H1 (cell line): ENCODE data around the gene BSND. TPM values are rescaled to one million over a fixed set of nuclear protein-coding genes. Genes with fewer than 3 reads are reported as not detected.

Experiments used
- CTCF ChIA-PET: fragments of 300-600 bp; sonication (Branson Sonifier 250); formaldehyde crosslinking; loops from one replicate; lab custom pipeline; 2021; ENCODE audit not compliant: partially characterized antibody; lab: Charles Lee
- POLR2A ChIA-PET: fragments of 300-600 bp; sonication (Branson Sonifier 250); formaldehyde crosslinking; loops from one replicate; lab custom pipeline; 2021; ENCODE audit warnings: inconsistent platforms; ENCODE audit not compliant: partially characterized antibody; lab: Charles Lee
- DNase-seq, 2 experiments: peaks; one replicate each; pipeline versions ENCODE4 v3.0.0 to v3.0.0-alpha.2; 2010 to 2022; ENCODE audit warnings: low spot score in 2 of 2, low read depth in 1 of 2, mixed read lengths in 1 of 2
- FAIRE-seq: peaks from 2 replicates; lab custom pipeline; 2011; peaks lifted over from hg19 to GRCh38; lab: Jason Lieb, UNC
- H2AFZ ChIP-seq: 2 replicates; pipeline ENCODE4 v1.8.1; 2012; ENCODE audit warnings: low read length, inconsistent platforms
- H2AK5ac ChIP-seq: 2 replicates; pipeline ENCODE4 v1.6.1; 2013; ENCODE audit warnings: low read depth, low read length
- H2BK120ac ChIP-seq: replicated peaks from 2 replicates; pipeline ENCODE3; 2013; ENCODE audit warnings: low read depth, low read length, inconsistent platforms
- H2BK12ac ChIP-seq: 2 replicates; pipeline ENCODE4 v1.6.1; 2013; ENCODE audit warnings: low read depth, low read length
- H2BK15ac ChIP-seq: 2 replicates; pipeline ENCODE4 v1.6.1; 2013; ENCODE audit warnings: low read length
- H2BK20ac ChIP-seq: 2 replicates; pipeline ENCODE4 v1.6.1; 2013; ENCODE audit warnings: low read length
- H2BK5ac ChIP-seq: 2 replicates; pipeline ENCODE4 v1.6.1; 2013; ENCODE audit warnings: low read depth, low read length
- H3K14ac ChIP-seq: 2 replicates; pipeline ENCODE4 v1.6.1; 2013; ENCODE audit warnings: inconsistent platforms; ENCODE audit not compliant: insufficient read length
- H3K18ac ChIP-seq: 2 replicates; pipeline ENCODE4 v1.6.1; 2013; ENCODE audit warnings: low read length; ENCODE audit errors: extremely low read depth
- H3K23ac ChIP-seq: 2 replicates; pipeline ENCODE4 v1.6.1; 2013; ENCODE audit warnings: inconsistent platforms; ENCODE audit not compliant: insufficient read length
- H3K23me2 ChIP-seq: 2 replicates; pipeline ENCODE4 v1.6.1; 2013; ENCODE audit warnings: low read depth, low read length
- H3K27ac ChIP-seq: 2 replicates; pipeline ENCODE4 v1.6.1; 2011; ENCODE audit warnings: low read depth, low read length, inconsistent platforms
- H3K27me3 ChIP-seq, 4 experiments: replicated peaks in 1 of 4; 1 replicate in 1 of 4; 2 replicates in 3 of 4; pipeline versions ENCODE4 v1.6.1 to v1.8.1; 2011 to 2013; ENCODE audit warnings: low read length in 3 of 4, mild to moderate bottlenecking in 3 of 4, inconsistent platforms in 2 of 4, mixed read lengths in 2 of 4, moderate library complexity in 1 of 4; ENCODE audit not compliant: control insufficient read depth in 3 of 4, insufficient read depth in 3 of 4; ENCODE audit errors: extremely low read depth in 1 of 4
- H3K36me3 ChIP-seq, 4 experiments: 2 replicates each; pipeline versions ENCODE4 v1.6.1 to v1.8.1; 2011 to 2013; ENCODE audit warnings: mild to moderate bottlenecking in 4 of 4, low read length in 3 of 4, moderate library complexity in 2 of 4, control low read depth in 1 of 4, inconsistent platforms in 1 of 4; ENCODE audit not compliant: insufficient read depth in 4 of 4, control insufficient read depth in 2 of 4
- H3K4ac ChIP-seq: replicated peaks from 2 replicates; pipeline ENCODE3; 2013; ENCODE audit warnings: low read length, low read depth, mixed read lengths, inconsistent platforms; ENCODE audit not compliant: insufficient read length
- H3K4me1 ChIP-seq, 4 experiments: replicated peaks in 1 of 4; 1 replicate in 1 of 4; 2 replicates in 3 of 4; pipeline versions ENCODE4 v1.6.1 to v1.8.1; 2011 to 2013; ENCODE audit warnings: low read length in 3 of 4, inconsistent platforms in 2 of 4, mixed read lengths in 1 of 4; ENCODE audit not compliant: insufficient read depth in 4 of 4, control insufficient read depth in 3 of 4
- H3K4me2 ChIP-seq, 2 experiments: 2 replicates each; pipeline versions ENCODE4 v1.6.1 to v1.8.1; 2011 to 2013; ENCODE audit warnings: low read depth in 2 of 2, low read length in 2 of 2, control low read depth in 1 of 2, inconsistent platforms in 1 of 2, mild to moderate bottlenecking in 1 of 2; ENCODE audit not compliant: insufficient read depth in 1 of 2
- H3K4me3 ChIP-seq, 4 experiments: fragments of 200-600, 300-600 bp in 1 of 4; sonication (generic), shearing (Covaris generic), sonication (Bioruptor Twin) in 1 of 4; 2 replicates each; pipeline versions ENCODE4 v1.5.1 to v1.8.1; 2011 to 2016; ENCODE audit warnings: low read length in 4 of 4, low read depth in 3 of 4, control low read depth in 2 of 4, inconsistent platforms in 2 of 4, mild to moderate bottlenecking in 2 of 4, mixed read lengths in 1 of 4, moderate library complexity in 1 of 4; ENCODE audit not compliant: insufficient read depth in 2 of 4; ENCODE audit errors: extremely low read depth in 1 of 4
- H3K56ac ChIP-seq: replicated peaks from 2 replicates; pipeline ENCODE3; 2013; ENCODE audit warnings: low read depth, mild to moderate bottlenecking, mixed read lengths, low read length, inconsistent platforms; ENCODE audit not compliant: insufficient read length
- H3K79me1 ChIP-seq: 2 replicates; pipeline ENCODE4 v1.6.1; 2013; ENCODE audit warnings: low read depth, low read length, control low read depth
- H3K79me2 ChIP-seq, 2 experiments: 2 replicates each; pipeline versions ENCODE4 v1.6.1 to v1.8.1; 2012 to 2013; ENCODE audit warnings: low read length in 2 of 2, mild to moderate bottlenecking in 2 of 2, inconsistent platforms in 1 of 2; ENCODE audit not compliant: insufficient read depth in 2 of 2, control insufficient read depth in 1 of 2
- H3K9ac ChIP-seq, 4 experiments: replicated peaks in 1 of 4; 1 replicate in 1 of 4; 2 replicates in 3 of 4; pipeline versions ENCODE4 v1.6.1 to v1.8.1; 2011 to 2013; ENCODE audit warnings: low read depth in 3 of 4, low read length in 3 of 4, control low read depth in 2 of 4, mild to moderate bottlenecking in 2 of 4, moderate library complexity in 2 of 4, inconsistent platforms in 1 of 4; ENCODE audit errors: extremely low read depth in 1 of 4
- H3K9me3 ChIP-seq, 2 experiments: 2 replicates each; pipeline versions ENCODE4 v1.6.1 to v1.8.1; 2012 to 2013; ENCODE audit warnings: mild to moderate bottlenecking in 2 of 2, moderate library complexity in 2 of 2, control low read depth in 1 of 2, inconsistent platforms in 1 of 2, low read depth in 1 of 2, low read length in 1 of 2, mixed read lengths in 1 of 2; ENCODE audit not compliant: insufficient read depth in 2 of 2
- H4K20me1 ChIP-seq, 2 experiments: replicated peaks in 1 of 2; 2 replicates each; pipeline versions ENCODE3 to v1.8.1; 2011 to 2013; ENCODE audit warnings: inconsistent platforms in 2 of 2, low read length in 2 of 2, mild to moderate bottlenecking in 1 of 2; ENCODE audit not compliant: insufficient read depth in 2 of 2, control insufficient read depth in 1 of 2
- H4K5ac ChIP-seq: 2 replicates; pipeline ENCODE4 v1.6.1; 2013; ENCODE audit warnings: low read length, low read depth, mixed read lengths, inconsistent platforms; ENCODE audit not compliant: insufficient read length
- H4K8ac ChIP-seq: 2 replicates; pipeline ENCODE4 v1.8.0; 2013; ENCODE audit warnings: mild to moderate bottlenecking, moderate library complexity, low read length, inconsistent platforms; ENCODE audit not compliant: insufficient read depth; ENCODE audit errors: extremely low read depth
- H4K91ac ChIP-seq: replicated peaks from 2 replicates; pipeline ENCODE3; 2013; ENCODE audit warnings: low read length, mixed read lengths, inconsistent platforms; ENCODE audit not compliant: insufficient read length
- CTBP2 ChIP-seq: IDR thresholded peaks from 2 replicates; pipeline ENCODE4 v1.7.0; 2011; ENCODE audit warnings: borderline replicate concordance, mild to moderate bottlenecking, moderate library complexity, mixed read lengths, low read length; ENCODE audit not compliant: insufficient read depth, insufficient read length
- EZH2 ChIP-seq: fragments of 200-600 bp; sonication (generic); IDR thresholded peaks from 2 replicates; pipeline ENCODE4 v1.7.1; 2012; ENCODE audit warnings: low read depth, mild to moderate bottlenecking, moderate library complexity, low read length, inconsistent platforms; ENCODE audit not compliant: severe bottlenecking
- HDAC2 ChIP-seq, 2 experiments: fragments of 300-600 bp in 1 of 2; sonication (generic) in 1 of 2; IDR thresholded peaks; 2 replicates each; pipeline ENCODE4 v1.6.1; 2011 to 2012; ENCODE audit warnings: low read depth in 2 of 2, low read length in 2 of 2, mild to moderate bottlenecking in 2 of 2, moderate library complexity in 2 of 2, borderline replicate concordance in 1 of 2, inconsistent platforms in 1 of 2
- SP1 ChIP-seq: IDR thresholded peaks from 2 replicates; pipeline ENCODE4 v1.6.1; 2011; ENCODE audit warnings: low read depth, low read length
- TEAD4 ChIP-seq: IDR thresholded peaks from 2 replicates; pipeline ENCODE4 v1.6.1; 2012; ENCODE audit warnings: low read depth, low read length, inconsistent platforms, mixed read lengths
- ZNF274 ChIP-seq: IDR thresholded peaks from 2 replicates; pipeline ENCODE4 v1.7.0; 2012; ENCODE audit warnings: low read length, borderline replicate concordance; ENCODE audit errors: extremely low read depth
- WGBS, 2 experiments: shearing (Covaris generic) in 1 of 2; methylation state at CpG; one replicate each; pipeline versions ENCODE4 v1.1.6 to v1.1.7; 2013 to 2015; ENCODE audit warnings: low lambda C conversion rate in 2 of 2, mixed read lengths in 2 of 2, inconsistent platforms in 1 of 2, low coverage in 1 of 2, missing lambda C conversion rate in 1 of 2; ENCODE audit not compliant: insufficient replicate concordance in 2 of 2, insufficient coverage in 1 of 2, insufficient read length in 1 of 2; ENCODE audit errors: extremely low coverage in 1 of 2, missing lambda C conversion rate in 1 of 2; 5-methylcytosine and 5-hydroxymethylcytosine counted together
- polyA plus RNA-seq, 7 experiments: library from polyadenylated mRNA; depleted of rRNA in 3 of 7; stranded (reverse) in 5 of 7; unstranded in 2 of 7; fragments of >200 nt in 5 of 7; fragments of 200-250 nt in 2 of 7; gene quantifications; 1 replicate in 5 of 7; 2 replicates in 1 of 7; 4 replicates in 1 of 7; pipeline versions ENCODE4 v1.2.1 to v1.2.3, GENCODE V29; 2011 to 2013; ENCODE audit warnings: missing spikeins in 2 of 7, mixed read lengths in 2 of 7
- total RNA-seq: library from RNA; stranded (reverse); fragmentation: NEBNext Ultra II Directional; extraction: Animal tissue kit (Norgen Biotek cat#: 25700); gene quantifications from 2 replicates; pipeline ENCODE4 v1.2.1, GENCODE V29; 2021
- TF ChIP-seq, protein P1 (sequence below): IDR thresholded peaks from 2 replicates; pipeline ENCODE4 v1.6.1; 2012; ENCODE audit warnings: inconsistent platforms

Gene BSND
- total and polyA plus RNA-seq, 2 of the 8 experiments (the other 6 are each of a cell fraction or from before 2014, with no cell fraction given): 0.43 to 0.68 TPM

DNA sequence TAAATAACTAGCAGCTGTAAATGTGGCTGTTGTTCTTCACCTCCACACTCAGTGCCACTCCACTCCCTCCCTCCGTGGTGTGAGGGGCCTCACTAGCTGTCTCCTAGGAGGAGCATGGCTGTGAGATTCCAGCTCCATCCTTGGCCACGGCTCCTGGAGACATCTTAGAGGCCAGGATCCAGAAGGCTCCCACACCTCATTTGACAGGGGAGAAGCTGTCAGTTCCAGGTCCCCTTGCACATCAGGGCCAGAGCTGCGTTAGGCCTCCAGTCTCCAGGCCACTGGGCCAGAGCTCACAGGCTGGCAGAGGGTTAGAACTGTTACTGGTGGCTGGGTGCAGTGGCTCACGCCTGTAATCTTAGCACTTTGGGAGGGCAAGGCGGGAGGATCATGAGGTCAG lies 55.7 kb downstream of the BSND start:
- H2AFZ ChIP-seq: no peak overlapping the region

More for the DNA sequence above, 55.7 kb downstream of the BSND start:
- Histone ChIP-seq H3K23me2 (no peaks in the 10 kb centered on the region), H2BK5ac (no peak overlapping the region), H4K8ac (no peak overlapping the region), H4K20me1 (peaks cover 0 to 10% of the 10 kb centered on the region in 2 experiments), H3K56ac (no peak overlapping the region), H3K4me2 (no peak overlapping the region), H2BK15ac (no peak overlapping the region), H3K79me1 (peaks cover 2% of the 10 kb centered on the region; the same call in 1 of the 2 replicates), H3K4me1 (no peaks in the 10 kb centered on the region), H4K91ac (no peak overlapping the region), H3K27me3 (no peaks in the 10 kb centered on the region), H4K5ac (no peak overlapping the region), H3K4ac (no peak overlapping the region), H2BK120ac (no peak overlapping the region), H3K36me3 (peaks cover 0 to 13% (median 4%) of the 10 kb centered on the region in 4 experiments; a peak in 5 of 8 replicates), H3K4me3 (no peak overlapping the region), H3K18ac (no peak overlapping the region), H3K27ac (no peak overlapping the region), H2BK20ac (no peak overlapping the region), H3K79me2 (no peaks in the 10 kb centered on the region)
- ChIA-PET CTCF (interaction anchor here (0.6 to 2.2 kb wide), 3 partner anchors 9 to 108 kb away, joined by 4 to 11 read pairs (median 5); no protein-coding TSS in a partner anchor), POLR2A (no interaction called here)
- DNase-seq: no peak
- 92% methylated on average over 5 of the region's 5 CpGs; no CpG with 5 or more reads in 1 of the 2 experiments for WGBS, 2 experiments
- TF ChIP-seq TEAD4 (no peak), EZH2 (no peak), HDAC2 (IDR thresholded peaks at IDR 0.05; ENCODE audit: borderline replicate concordance in 1 of 2, low read depth in 2 of 2, low read length in 2 of 2) (no peak), CTBP2 (no peak), ZNF274 (no peak), SP1 (no peak)
- TF ChIP-seq, protein P1, sequence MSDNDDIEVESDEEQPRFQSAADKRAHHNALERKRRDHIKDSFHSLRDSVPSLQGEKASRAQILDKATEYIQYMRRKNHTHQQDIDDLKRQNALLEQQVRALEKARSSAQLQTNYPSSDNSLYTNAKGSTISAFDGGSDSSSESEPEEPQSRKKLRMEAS: no peak
- TF ChIP-seq, all 59 proteins: peak for 0
- no peak overlapping the region for H3K14ac ChIP-seq
- no peak for FAIRE-seq
- no peak overlapping the region for H2AK5ac ChIP-seq
- no peaks in the 10 kb centered on the region for H3K9me3 ChIP-seq
- no peak overlapping the region for H3K23ac ChIP-seq
- H2BK12ac ChIP-seq: no peak overlapping the region
- H3K9ac ChIP-seq: no peak overlapping the region
